HepG2 (cell line): ENCODE measurements around the gene COMMD7. TPM values are rescaled to one million over a fixed set of nuclear protein-coding genes. Genes with fewer than 3 reads are reported as not detected.

Source experiments
- ARNTL ChIP-seq: sonication (generic); formaldehyde crosslinking; IDR thresholded peaks from 2 replicates; pipeline ENCODE4 v1.4.0; 2020; ENCODE audit warnings: mild to moderate bottlenecking, missing genetic modification reagents
- EED ChIP-seq: sonication (generic); formaldehyde crosslinking; IDR thresholded peaks from 2 replicates; pipeline ENCODE4 v1.5.0; 2020; ENCODE audit warnings: mild to moderate bottlenecking, missing genetic modification reagents
- ELF3 ChIP-seq: IDR thresholded peaks from 2 replicates; pipeline ENCODE4 v1.6.1; 2016; ENCODE audit warnings: missing genetic modification reagents, missing compliant biosample characterization
- HIVEP1 ChIP-seq: sonication (generic); formaldehyde crosslinking; IDR thresholded peaks from 2 replicates; pipeline ENCODE4 v1.4.0; 2020; ENCODE audit warnings: mild to moderate bottlenecking, missing genetic modification reagents
- HNRNPH1 ChIP-seq: fragments of 200-400 bp; formaldehyde crosslinking; optimal IDR thresholded peaks from 2 replicates; pipeline ENCODE3; 2017; ENCODE audit warnings: mild to moderate bottlenecking, low read depth, low read length
- KDM5A ChIP-seq: fragments of 200-600 bp; sonication (generic); IDR thresholded peaks from 2 replicates; pipeline ENCODE4 v1.7.0; 2018; ENCODE audit warnings: antibody characterized with exemption, mild to moderate bottlenecking, low read length, borderline replicate concordance
- KLF16 ChIP-seq, 2 experiments: sonication (generic) in 1 of 2; formaldehyde crosslinking in 1 of 2; IDR thresholded peaks; 2 replicates each; pipeline versions ENCODE4 v1.6.1 to v1.8.0; 2016 to 2023; ENCODE audit warnings: missing genetic modification reagents in 2 of 2, missing compliant biosample characterization in 1 of 2
- NR3C1 ChIP-seq: sonication (generic); formaldehyde crosslinking; IDR thresholded peaks from 2 replicates; pipeline ENCODE4 v1.4.0; 2020; ENCODE audit warnings: missing genetic modification reagents
- RAD51 ChIP-seq: fragments of 450-650 bp; IDR thresholded peaks from 2 replicates; pipeline ENCODE4 v1.6.1; 2016; ENCODE audit warnings: borderline replicate concordance
- TBX2 ChIP-seq: sonication (generic); formaldehyde crosslinking; IDR thresholded peaks from 2 replicates; pipeline ENCODE4 v1.5.0; 2020; ENCODE audit warnings: missing genetic modification reagents, mild to moderate bottlenecking, borderline replicate concordance
- ZBTB20 ChIP-seq: sonication (generic); formaldehyde crosslinking; IDR thresholded peaks from 2 replicates; pipeline ENCODE4 v1.8.1; 2023; ENCODE audit warnings: missing genetic modification reagents, low read depth, mild to moderate bottlenecking, borderline replicate concordance
- ZIK1 ChIP-seq: sonication (generic); formaldehyde crosslinking; IDR thresholded peaks from 2 replicates; pipeline ENCODE4 v1.5.0; 2020; ENCODE audit warnings: mild to moderate bottlenecking, low read depth, missing genetic modification reagents, borderline replicate concordance
- ZNF501 ChIP-seq: sonication (generic); formaldehyde crosslinking; IDR thresholded peaks from 2 replicates; pipeline ENCODE4 v1.5.1; 2020; ENCODE audit warnings: mild to moderate bottlenecking, moderate library complexity, missing genetic modification reagents
- ZNF513 ChIP-seq: sonication (generic); formaldehyde crosslinking; conservative IDR thresholded peaks from 2 replicates; pipeline ENCODE4 v1.5.0; 2020; ENCODE audit warnings: missing genetic modification reagents
- ZNF572 ChIP-seq: sonication (generic); formaldehyde crosslinking; IDR thresholded peaks from 2 replicates; pipeline ENCODE4 v1.5.1; 2020; ENCODE audit warnings: mild to moderate bottlenecking, missing genetic modification reagents
- ZNF616 ChIP-seq: sonication (generic); formaldehyde crosslinking; IDR thresholded peaks from 2 replicates; pipeline ENCODE4 v1.5.0; 2020; ENCODE audit warnings: low read depth, mild to moderate bottlenecking, missing genetic modification reagents
- polyA plus RNA-seq, 8 experiments: library from polyadenylated mRNA; depleted of rRNA in 3 of 8; stranded (reverse) in 7 of 8; unstranded in 1 of 8; fragments of >200 nt; fragmentation: Illumina TruSeq in 4 of 8; extraction: Trizol in 4 of 8; gene quantifications; 2 replicates each; pipeline versions ENCODE4 v1.2.1 to v1.2.3, GENCODE V29; 2011 to 2016; ENCODE audit warnings: low read depth in 4 of 8, missing spikeins in 1 of 8, mixed read lengths in 1 of 8; ENCODE audit not compliant: insufficient read depth in 1 of 8
- total RNA-seq, 5 experiments: library from RNA; depleted of rRNA; stranded (reverse); fragments of >200 nt; fragmentation: Illumina TruSeq; extraction: Trizol; gene quantifications; 2 replicates each; pipeline ENCODE4 v1.2.3, GENCODE V29; 2016; ENCODE audit warnings: low read depth in 1 of 5
- TF ChIP-seq, protein P1 (sequence below): sonication (generic); formaldehyde crosslinking; IDR thresholded peaks from 2 replicates; pipeline ENCODE4 v1.8.1; 2023; ENCODE audit warnings: mild to moderate bottlenecking, inconsistent platforms, moderate library complexity, missing genetic modification reagents, borderline replicate concordance
- TF ChIP-seq, protein P2 (sequence below): IDR thresholded peaks from 2 replicates; pipeline ENCODE4 v1.6.1; 2018; ENCODE audit warnings: missing genetic modification reagents
- TF ChIP-seq, protein P3 (sequence below): sonication (generic); formaldehyde crosslinking; IDR thresholded peaks from 2 replicates; pipeline ENCODE4 v1.8.1; 2023; ENCODE audit warnings: mild to moderate bottlenecking, missing genetic modification reagents
- TF ChIP-seq, protein P4 (sequence below): IDR thresholded peaks from 2 replicates; pipeline ENCODE4 v1.4.0; 2020; ENCODE audit warnings: mild to moderate bottlenecking, missing genetic modification reagents

COMMD7 gene
- total and polyA plus RNA-seq, 2 of the 13 experiments (the other 11 are each of a cell fraction or from before 2014, with no cell fraction given), result 42.1 to 53.3 TPM

- TF ChIP-seq TBX2 (CRISPR knock-in tag) (peak; percentile 38; the same call in 1 of the 2 replicates), KDM5A (no peak), KLF16 (CRISPR knock-in tag; IDR thresholded peaks at IDR 0.05) (peak in 1 of 2 experiments; percentile 49; a peak in 1 of 4 replicates), ARNTL (CRISPR knock-in tag) (no peak), ZNF572 (CRISPR knock-in tag) (peak; percentile 37; the same call in 1 of the 2 replicates), ZNF616 (CRISPR knock-in tag) (no peak), ZIK1 (no peak), HIVEP1 (CRISPR knock-in tag) (0 out of 2 replicates have a peak, but pooled peaks have one; percentile 3), ZBTB20 (CRISPR knock-in tag) (peak; percentile 59; the same call in 1 of the 2 replicates), ELF3 (CRISPR knock-in tag) (peak; percentile 25; the same call in 1 of the 2 replicates), EED (peak; percentile 70; the same call in 1 of the 2 replicates), ZNF501 (peak; percentile 32; the same call in 1 of the 2 replicates), HNRNPH1 (peak; percentile 30), ZNF513 (CRISPR knock-in tag) (0 out of 2 replicates have a peak, but pooled peaks have one; percentile 68), RAD51 (no peak), NR3C1 (no peak)
- TF ChIP-seq, protein P1, sequence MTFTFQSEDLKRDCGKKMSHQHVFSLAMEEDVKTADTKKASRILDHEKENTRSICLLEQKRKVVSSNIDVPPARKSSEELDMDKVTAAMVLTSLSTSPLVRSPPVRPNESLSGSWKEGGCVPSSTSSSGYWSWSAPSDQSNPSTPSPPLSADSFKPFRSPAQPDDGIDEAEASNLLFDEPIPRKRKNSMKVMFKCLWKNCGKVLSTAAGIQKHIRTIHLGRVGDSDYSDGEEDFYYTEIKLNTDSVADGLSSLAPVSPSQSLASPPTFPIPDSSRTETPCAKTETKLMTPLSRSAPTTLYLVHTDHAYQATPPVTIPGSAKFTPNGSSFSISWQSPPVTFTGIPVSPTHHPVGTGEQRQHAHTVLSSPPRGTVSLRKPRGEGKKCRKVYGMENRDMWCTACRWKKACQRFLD (CRISPR knock-in tag), result no peak
- TF ChIP-seq, protein P2, sequence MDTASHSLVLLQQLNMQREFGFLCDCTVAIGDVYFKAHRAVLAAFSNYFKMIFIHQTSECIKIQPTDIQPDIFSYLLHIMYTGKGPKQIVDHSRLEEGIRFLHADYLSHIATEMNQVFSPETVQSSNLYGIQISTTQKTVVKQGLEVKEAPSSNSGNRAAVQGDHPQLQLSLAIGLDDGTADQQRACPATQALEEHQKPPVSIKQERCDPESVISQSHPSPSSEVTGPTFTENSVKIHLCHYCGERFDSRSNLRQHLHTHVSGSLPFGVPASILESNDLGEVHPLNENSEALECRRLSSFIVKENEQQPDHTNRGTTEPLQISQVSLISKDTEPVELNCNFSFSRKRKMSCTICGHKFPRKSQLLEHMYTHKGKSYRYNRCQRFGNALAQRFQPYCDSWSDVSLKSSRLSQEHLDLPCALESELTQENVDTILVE (CRISPR knock-in tag), result 0 out of 2 replicates have a peak, but pooled peaks have one; percentile 32
- TF ChIP-seq, protein P3, sequence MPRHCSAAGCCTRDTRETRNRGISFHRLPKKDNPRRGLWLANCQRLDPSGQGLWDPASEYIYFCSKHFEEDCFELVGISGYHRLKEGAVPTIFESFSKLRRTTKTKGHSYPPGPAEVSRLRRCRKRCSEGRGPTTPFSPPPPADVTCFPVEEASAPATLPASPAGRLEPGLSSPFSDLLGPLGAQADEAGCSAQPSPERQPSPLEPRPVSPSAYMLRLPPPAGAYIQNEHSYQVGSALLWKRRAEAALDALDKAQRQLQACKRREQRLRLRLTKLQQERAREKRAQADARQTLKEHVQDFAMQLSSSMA, result peak; percentile 61; the same call in 1 of the 2 replicates
- TF ChIP-seq, protein P4, sequence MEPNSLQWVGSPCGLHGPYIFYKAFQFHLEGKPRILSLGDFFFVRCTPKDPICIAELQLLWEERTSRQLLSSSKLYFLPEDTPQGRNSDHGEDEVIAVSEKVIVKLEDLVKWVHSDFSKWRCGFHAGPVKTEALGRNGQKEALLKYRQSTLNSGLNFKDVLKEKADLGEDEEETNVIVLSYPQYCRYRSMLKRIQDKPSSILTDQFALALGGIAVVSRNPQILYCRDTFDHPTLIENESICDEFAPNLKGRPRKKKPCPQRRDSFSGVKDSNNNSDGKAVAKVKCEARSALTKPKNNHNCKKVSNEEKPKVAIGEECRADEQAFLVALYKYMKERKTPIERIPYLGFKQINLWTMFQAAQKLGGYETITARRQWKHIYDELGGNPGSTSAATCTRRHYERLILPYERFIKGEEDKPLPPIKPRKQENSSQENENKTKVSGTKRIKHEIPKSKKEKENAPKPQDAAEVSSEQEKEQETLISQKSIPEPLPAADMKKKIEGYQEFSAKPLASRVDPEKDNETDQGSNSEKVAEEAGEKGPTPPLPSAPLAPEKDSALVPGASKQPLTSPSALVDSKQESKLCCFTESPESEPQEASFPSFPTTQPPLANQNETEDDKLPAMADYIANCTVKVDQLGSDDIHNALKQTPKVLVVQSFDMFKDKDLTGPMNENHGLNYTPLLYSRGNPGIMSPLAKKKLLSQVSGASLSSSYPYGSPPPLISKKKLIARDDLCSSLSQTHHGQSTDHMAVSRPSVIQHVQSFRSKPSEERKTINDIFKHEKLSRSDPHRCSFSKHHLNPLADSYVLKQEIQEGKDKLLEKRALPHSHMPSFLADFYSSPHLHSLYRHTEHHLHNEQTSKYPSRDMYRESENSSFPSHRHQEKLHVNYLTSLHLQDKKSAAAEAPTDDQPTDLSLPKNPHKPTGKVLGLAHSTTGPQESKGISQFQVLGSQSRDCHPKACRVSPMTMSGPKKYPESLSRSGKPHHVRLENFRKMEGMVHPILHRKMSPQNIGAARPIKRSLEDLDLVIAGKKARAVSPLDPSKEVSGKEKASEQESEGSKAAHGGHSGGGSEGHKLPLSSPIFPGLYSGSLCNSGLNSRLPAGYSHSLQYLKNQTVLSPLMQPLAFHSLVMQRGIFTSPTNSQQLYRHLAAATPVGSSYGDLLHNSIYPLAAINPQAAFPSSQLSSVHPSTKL (CRISPR knock-in tag), result 0 out of 2 replicates have a peak, but pooled peaks have one; percentile 23
Measured at GRCh38 chr20:32789896-32790750, 46.9 kb upstream of the COMMD7 start (continued).
